ENCODE measurements around the gene ERICH2.

ERICH2 gene

DNA sequence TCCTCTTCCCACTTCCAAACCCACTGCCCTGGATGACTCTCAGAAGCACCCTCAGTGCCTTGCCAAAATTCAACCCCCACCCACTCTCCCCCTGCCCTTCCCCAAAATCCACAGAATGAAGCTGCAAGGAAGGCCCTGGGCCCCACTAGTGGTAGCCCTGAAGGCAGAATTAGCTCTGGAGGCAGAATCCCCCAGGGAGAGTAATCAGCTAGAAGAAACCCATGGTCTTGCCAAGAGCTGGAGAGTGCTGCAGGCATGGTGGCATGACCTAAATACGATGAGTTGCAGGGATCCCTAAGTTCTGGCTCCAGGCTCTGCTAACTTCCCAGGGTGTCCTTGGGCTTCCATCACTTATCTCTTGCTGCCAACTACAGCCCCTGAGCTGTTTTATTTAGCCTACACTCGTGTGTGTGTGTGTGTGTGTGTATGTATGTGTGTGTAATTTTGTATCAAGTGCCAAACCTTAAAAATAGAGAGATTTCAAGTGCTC lies 54.4 kb downstream of the ERICH2 start:
- H3K27ac ChIP-seq, result no peak overlapping the region
- no peaks in the 10 kb centered on the region for H3K36me3 ChIP-seq (ENCODE audit: insufficient read depth)
- H3K4me3 ChIP-seq (IDR thresholded peaks at IDR 0.05; ENCODE audit: insufficient read depth, low read depth, low read length), result no peak overlapping the region
- H4K20me1 ChIP-seq (ENCODE audit: insufficient read depth), result no peaks in the 10 kb centered on the region
- H3K79me2 ChIP-seq (ENCODE audit: insufficient read depth, low read depth), result no peaks in the 10 kb centered on the region
- H2AFZ ChIP-seq (ENCODE audit: low read depth), result no peak overlapping the region
- H3K9ac ChIP-seq, result no peak overlapping the region
- peaks cover 24% of the 10 kb centered on the region for H3K27me3 ChIP-seq (ENCODE audit: insufficient read depth, low read depth)
- TF ChIP-seq, protein P1, sequence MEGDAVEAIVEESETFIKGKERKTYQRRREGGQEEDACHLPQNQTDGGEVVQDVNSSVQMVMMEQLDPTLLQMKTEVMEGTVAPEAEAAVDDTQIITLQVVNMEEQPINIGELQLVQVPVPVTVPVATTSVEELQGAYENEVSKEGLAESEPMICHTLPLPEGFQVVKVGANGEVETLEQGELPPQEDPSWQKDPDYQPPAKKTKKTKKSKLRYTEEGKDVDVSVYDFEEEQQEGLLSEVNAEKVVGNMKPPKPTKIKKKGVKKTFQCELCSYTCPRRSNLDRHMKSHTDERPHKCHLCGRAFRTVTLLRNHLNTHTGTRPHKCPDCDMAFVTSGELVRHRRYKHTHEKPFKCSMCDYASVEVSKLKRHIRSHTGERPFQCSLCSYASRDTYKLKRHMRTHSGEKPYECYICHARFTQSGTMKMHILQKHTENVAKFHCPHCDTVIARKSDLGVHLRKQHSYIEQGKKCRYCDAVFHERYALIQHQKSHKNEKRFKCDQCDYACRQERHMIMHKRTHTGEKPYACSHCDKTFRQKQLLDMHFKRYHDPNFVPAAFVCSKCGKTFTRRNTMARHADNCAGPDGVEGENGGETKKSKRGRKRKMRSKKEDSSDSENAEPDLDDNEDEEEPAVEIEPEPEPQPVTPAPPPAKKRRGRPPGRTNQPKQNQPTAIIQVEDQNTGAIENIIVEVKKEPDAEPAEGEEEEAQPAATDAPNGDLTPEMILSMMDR (conservative IDR thresholded peaks at IDR 0.05; ENCODE audit: low read depth, low read length), result no peak
- peaks cover 15% of the 10 kb centered on the region for H3K4me1 ChIP-seq (ENCODE audit: low read depth, poor library complexity, severe bottlenecking)
- no peak overlapping the region for H3K4me2 ChIP-seq

DNA sequence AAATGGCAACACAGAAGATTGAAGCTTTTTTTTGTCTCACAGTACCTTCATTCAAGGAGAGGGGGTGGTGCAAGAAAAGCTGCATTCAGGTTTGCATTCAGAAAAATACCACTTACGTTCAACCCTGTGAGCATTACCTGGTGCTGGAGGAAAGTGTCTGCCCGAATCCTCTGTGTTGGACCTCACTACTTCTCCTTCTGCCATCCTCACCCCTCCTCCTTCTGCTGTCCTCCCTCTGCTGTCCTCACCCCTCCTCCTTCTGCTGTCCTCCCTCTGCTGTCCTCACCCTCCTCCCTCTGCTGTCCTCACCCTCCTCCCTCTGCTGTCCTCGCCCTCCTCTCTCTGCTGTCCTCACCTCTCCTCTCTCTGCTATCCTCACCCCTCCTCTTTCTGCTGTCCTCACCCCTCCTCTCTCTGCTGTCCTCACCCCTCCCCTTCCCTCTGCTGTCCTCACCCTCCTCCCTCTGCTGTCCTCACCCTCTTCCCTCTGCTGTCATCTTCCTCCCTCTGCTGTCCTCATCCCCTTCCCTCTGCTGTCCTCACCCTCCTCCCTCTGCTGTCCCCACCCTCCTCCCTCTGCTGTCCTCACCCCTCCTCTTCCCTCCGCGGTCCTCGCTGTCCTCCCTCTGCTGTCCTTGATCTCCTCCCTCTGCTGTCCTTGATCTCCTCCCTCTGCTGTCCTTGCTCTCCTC lies 57.8 kb downstream of the ERICH2 start:
- H3K79me2 ChIP-seq (ENCODE audit: insufficient read depth, low read depth), result no peaks in the 10 kb centered on the region
- H4K20me1 ChIP-seq (ENCODE audit: insufficient read depth), result no peaks in the 10 kb centered on the region
- H3K9ac ChIP-seq, result no peak overlapping the region
- TF ChIP-seq, protein P1 (conservative IDR thresholded peaks at IDR 0.05; ENCODE audit: low read depth, low read length), result no peak
- H3K4me3 ChIP-seq (IDR thresholded peaks at IDR 0.05; ENCODE audit: insufficient read depth, low read depth, low read length), result no peak overlapping the region
- no peaks in the 10 kb centered on the region for H3K36me3 ChIP-seq (ENCODE audit: insufficient read depth)
- H3K27me3 ChIP-seq (ENCODE audit: insufficient read depth, low read depth), result no peaks in the 10 kb centered on the region; the same call in 1 of the 2 replicates
- no peak overlapping the region for H3K4me2 ChIP-seq
- no peaks in the 10 kb centered on the region for H3K4me1 ChIP-seq (ENCODE audit: low read depth, poor library complexity, severe bottlenecking)
- H3K27ac ChIP-seq, result no peak overlapping the region
- H2AFZ ChIP-seq (ENCODE audit: low read depth), result no peak overlapping the region

DNA sequence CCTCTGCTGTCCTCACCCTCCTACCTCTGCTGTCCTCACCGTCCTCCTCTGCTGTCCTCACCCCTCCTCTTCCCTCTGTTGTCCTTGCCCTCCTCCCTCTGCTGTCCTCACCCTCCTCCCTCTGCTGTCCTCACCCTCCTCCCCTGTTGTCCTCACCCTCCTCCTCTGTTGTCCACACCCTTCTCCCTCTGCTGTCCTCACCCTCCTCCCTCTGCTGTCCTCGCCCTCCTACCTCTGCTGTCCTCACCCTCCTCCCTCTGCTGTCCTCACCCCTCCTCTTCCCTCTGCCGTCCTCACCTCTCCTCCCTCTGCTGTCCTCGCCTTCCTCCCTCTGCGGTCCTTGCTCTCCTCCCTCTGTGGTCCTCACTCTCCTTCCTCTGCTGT lies 58.3 kb downstream of the ERICH2 start:
- no peak overlapping the region for H2AFZ ChIP-seq (ENCODE audit: low read depth)
- H3K27ac ChIP-seq, result no peak overlapping the region
- H3K79me2 ChIP-seq (ENCODE audit: insufficient read depth, low read depth), result no peaks in the 10 kb centered on the region
- no peak overlapping the region for H3K4me2 ChIP-seq
- no peaks in the 10 kb centered on the region for H4K20me1 ChIP-seq (ENCODE audit: insufficient read depth)
- no peak overlapping the region for H3K4me3 ChIP-seq (IDR thresholded peaks at IDR 0.05; ENCODE audit: insufficient read depth, low read depth, low read length)
- TF ChIP-seq, protein P1 (conservative IDR thresholded peaks at IDR 0.05; ENCODE audit: low read depth, low read length), result no peak
- no peaks in the 10 kb centered on the region for H3K36me3 ChIP-seq (ENCODE audit: insufficient read depth)
- H3K9ac ChIP-seq, result no peak overlapping the region
- no peaks in the 10 kb centered on the region; the same call in 1 of the 2 replicates for H3K27me3 ChIP-seq (ENCODE audit: insufficient read depth, low read depth)
- H3K4me1 ChIP-seq (ENCODE audit: low read depth, poor library complexity, severe bottlenecking), result no peaks in the 10 kb centered on the region

DNA sequence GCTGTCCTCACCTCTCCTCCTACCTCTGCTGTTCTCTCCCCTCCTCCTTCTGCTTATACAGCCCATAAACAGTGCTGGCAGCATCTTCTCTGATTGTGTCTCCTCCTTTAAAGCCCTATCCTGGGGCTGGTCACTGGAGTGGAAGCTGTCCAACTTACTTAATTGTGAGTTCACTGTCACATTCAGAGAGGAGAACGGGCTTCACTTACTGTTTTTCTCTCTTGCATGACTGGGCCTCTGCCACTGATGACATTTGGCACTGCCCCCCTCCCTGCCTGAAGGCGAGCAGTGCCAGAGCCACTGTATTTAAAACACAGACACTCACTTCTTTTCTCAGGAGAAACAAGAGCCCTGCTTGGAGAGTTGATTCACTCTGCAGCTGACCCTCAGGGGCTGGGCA lies 58.9 kb downstream of the ERICH2 start:
- Histone ChIP-seq H3K4me2 (no peak overlapping the region), H3K4me3 (IDR thresholded peaks at IDR 0.05; ENCODE audit: insufficient read depth, low read depth, low read length) (no peak overlapping the region), H4K20me1 (ENCODE audit: insufficient read depth) (no peaks in the 10 kb centered on the region), H3K79me2 (ENCODE audit: insufficient read depth, low read depth) (no peaks in the 10 kb centered on the region), H3K27ac (no peak overlapping the region), H3K4me1 (ENCODE audit: low read depth, poor library complexity, severe bottlenecking) (no peaks in the 10 kb centered on the region), H3K9ac (no peak overlapping the region), H3K27me3 (ENCODE audit: insufficient read depth, low read depth) (no peaks in the 10 kb centered on the region; the same call in 1 of the 2 replicates), H3K36me3 (ENCODE audit: insufficient read depth) (no peaks in the 10 kb centered on the region), H2AFZ (ENCODE audit: low read depth) (no peak overlapping the region)
- TF ChIP-seq, protein P1 (conservative IDR thresholded peaks at IDR 0.05; ENCODE audit: low read depth, low read length), result no peak
